GM12874 (cell line): ENCODE results near the gene RBM15.

ENCODE experiments used
- TF ChIP-seq, protein P1 (sequence below): IDR thresholded peaks from 2 replicates; pipeline ENCODE4 v1.5.1; 2011; ENCODE audit warnings: low read depth, mild to moderate bottlenecking, control low read depth, low read length, moderate library complexity; ENCODE audit not compliant: insufficient read depth

Gene RBM15

DNA sequence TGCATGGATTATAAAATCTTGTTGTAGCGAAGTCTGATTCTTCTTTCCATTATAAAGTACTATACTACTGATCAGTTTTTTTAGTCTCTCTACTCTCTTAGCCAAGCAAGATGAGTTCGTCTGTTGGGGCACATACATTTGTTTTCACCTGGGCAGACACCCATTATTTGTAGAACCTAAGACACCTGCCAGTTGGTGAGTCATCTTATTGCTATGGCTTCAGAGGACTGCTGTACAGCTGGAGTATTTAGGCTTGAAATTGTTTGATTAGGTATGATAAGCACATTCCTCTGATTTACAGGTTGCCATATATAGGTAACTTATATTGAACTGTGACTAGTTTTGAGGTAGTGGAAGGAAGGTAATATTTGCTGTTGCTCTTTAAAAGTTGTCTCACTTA lies 17.2 kb downstream of the RBM15 start:
- TF ChIP-seq, protein P1, sequence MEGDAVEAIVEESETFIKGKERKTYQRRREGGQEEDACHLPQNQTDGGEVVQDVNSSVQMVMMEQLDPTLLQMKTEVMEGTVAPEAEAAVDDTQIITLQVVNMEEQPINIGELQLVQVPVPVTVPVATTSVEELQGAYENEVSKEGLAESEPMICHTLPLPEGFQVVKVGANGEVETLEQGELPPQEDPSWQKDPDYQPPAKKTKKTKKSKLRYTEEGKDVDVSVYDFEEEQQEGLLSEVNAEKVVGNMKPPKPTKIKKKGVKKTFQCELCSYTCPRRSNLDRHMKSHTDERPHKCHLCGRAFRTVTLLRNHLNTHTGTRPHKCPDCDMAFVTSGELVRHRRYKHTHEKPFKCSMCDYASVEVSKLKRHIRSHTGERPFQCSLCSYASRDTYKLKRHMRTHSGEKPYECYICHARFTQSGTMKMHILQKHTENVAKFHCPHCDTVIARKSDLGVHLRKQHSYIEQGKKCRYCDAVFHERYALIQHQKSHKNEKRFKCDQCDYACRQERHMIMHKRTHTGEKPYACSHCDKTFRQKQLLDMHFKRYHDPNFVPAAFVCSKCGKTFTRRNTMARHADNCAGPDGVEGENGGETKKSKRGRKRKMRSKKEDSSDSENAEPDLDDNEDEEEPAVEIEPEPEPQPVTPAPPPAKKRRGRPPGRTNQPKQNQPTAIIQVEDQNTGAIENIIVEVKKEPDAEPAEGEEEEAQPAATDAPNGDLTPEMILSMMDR = no peak

DNA sequence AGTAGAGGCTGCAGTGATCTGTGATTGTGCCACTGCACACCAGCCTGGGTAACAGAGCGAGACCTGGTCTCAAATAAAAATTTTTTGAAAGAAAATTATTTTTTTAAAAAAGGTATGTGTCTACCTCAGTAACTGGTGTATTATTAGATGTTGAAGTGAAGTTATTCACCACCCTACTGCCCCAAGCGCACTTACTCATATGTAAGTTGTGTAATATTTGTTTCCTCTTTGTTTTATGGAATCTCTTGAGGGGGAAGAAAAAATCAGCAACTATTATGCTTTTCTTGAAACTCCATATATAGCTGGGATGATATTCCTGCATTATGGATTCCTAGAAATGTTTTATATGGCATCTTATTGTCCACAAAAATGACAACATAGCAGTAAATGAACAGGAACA lies 21.3 kb downstream of the RBM15 start:
- TF ChIP-seq, protein P1 = no peak

DNA sequence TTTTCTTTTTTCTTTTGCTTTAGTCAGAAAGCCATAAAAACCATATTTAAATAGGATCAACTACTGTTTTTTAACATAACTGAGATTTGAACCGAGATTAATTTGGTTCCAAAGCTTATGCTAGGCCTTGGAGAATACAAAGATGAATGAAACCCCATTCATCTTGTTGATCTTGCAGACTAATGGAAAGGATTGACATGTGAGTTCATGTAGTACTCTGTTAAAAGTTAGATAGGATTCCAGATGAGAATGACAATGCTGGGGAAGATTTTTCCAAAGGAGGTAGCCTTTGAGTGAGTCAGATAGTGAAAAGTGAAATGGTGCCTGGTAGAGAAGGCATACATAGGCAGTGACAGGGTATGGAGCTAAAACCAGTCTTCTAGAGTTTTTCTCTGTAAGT lies 22.7 kb downstream of the RBM15 start:
- TF ChIP-seq, protein P1 = no peak

DNA sequence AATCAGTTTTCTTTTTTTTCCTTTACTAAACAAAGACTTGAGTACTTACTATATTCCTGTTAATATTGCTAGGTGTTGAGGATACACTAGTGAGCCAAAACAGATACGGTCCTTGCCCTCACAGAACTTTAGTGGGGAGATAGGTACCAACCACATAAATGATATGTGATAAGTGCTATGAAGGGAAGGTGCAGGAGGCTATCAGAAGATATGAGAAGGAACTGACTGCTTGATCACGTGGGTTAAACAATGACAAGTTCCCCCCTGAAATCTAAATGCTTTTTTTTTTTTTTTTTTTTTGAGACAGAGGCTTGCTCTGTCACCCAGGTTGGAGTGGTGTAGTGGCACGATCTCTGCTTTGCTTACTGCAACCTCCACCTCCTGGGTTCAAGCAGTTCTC lies 25.0 kb downstream of the RBM15 start:
- TF ChIP-seq, protein P1 = no peak

DNA sequence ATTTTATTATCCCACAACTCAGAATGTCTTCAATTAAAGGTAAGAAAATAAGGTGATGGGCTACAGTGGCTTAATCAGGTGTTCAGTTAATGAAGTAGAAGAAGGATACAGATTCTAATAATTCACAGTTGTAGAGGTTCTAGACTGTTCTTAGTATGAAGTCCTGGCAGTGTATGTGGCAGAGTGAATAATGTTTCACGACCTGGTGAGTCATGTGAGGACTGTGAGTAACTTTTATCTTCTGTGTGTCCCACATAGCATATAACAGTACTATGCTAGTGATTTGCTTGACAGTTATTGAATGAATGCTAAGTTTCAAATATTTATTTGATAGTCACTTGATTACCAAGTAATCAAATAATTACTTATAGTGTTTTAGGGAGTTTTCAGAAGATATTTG lies 31.6 kb downstream of the RBM15 start:
- TF ChIP-seq, protein P1 = no peak

DNA sequence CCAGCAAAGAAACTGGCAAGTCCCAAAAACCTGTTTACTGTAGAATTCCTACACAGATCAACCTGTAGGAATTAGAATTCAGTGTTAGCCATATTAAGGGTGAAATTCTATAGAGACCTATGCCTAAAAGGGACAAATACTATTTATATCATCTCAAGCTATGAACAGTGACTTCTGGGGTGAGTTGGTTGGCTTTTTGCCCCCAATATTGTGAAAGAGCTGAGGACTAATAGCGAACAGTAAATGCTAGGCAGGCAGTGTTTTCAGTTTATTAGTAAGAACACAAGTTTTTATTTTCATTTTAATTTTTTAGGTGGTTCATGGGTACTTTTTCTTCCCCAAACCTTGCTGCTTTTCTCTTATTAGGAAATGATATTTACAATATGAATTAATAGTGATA lies 36.3 kb downstream of the RBM15 start:
- TF ChIP-seq, protein P1 = no peak

DNA sequence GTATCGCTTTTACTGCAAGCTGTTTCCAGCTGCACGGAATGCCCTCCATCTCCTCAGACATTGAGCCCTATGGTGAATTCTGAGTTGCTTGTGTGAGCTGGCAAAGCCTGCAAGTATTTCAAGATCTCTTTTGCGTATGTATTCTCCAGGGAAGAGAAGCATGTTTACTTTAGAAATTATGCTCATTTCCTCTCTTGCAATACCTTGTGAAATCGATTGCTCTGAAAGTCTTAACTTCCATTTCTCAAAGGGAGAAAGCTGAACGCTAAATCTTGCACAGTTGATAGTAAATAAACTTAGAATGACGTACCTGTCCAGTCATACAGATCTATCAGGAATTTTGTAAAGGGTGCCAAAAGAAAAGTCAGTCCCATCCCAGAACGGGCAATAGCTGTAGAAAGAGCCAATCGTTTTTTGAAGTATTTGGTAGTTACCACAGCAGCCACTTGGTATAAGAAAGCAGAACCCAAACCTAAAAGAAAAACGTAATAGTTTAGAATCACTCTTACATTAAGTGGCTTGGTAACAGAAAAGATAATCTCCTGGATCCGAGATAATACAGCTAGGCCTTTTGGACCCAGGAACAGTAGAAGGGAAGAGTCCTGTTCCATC lies 41.6 kb downstream of the RBM15 start:
- TF ChIP-seq, protein P1 = no peak
